ENCODE results near the gene SEL1L3.

DNA sequence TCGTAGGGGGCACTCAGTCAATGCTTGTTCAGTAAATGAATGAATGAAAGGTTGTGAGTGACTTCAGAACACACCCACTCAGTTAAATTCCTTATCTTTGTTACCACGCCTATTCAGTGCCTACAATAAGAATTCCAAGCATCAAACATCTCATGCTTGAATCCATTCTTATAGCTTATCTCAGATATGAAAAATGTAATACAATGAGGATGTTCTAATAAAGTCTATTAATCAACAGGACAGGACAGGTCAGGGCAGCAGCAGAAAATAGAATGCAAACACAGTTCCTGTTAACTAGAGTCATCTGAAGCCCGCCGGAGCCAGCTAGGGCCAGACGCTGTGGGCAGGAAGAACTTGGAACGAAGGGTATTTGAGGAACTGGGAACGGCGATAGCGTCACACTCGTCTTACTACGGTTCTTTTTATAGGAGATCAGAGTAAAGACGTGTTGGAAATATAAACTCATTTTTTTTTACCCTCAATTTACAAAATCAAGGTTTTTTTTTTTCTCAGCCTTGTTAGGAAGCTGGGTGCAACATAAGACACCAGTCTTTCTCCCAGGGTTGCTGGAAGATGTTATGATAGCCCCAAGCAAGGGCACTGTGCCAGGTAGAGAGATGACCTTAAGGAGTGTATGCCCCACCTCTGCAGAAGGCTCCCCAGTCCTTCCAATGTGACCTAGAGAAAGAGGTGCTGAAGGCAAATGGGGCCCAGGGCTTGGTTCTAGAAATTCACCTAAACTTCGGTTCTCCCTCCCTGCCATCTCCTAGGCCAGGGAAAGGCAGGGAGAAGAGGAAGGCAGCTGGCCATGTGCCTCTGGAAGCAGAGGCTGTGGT is 48.3 kb downstream of the SEL1L3 start:
- TF ChIP-seq, protein P1, sequence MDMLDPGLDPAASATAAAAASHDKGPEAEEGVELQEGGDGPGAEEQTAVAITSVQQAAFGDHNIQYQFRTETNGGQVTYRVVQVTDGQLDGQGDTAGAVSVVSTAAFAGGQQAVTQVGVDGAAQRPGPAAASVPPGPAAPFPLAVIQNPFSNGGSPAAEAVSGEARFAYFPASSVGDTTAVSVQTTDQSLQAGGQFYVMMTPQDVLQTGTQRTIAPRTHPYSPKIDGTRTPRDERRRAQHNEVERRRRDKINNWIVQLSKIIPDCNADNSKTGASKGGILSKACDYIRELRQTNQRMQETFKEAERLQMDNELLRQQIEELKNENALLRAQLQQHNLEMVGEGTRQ (IDR thresholded peaks at IDR 0.05; ENCODE audit: borderline replicate concordance, low read depth, low read length) = no peak
- TF ChIP-seq, protein P2, sequence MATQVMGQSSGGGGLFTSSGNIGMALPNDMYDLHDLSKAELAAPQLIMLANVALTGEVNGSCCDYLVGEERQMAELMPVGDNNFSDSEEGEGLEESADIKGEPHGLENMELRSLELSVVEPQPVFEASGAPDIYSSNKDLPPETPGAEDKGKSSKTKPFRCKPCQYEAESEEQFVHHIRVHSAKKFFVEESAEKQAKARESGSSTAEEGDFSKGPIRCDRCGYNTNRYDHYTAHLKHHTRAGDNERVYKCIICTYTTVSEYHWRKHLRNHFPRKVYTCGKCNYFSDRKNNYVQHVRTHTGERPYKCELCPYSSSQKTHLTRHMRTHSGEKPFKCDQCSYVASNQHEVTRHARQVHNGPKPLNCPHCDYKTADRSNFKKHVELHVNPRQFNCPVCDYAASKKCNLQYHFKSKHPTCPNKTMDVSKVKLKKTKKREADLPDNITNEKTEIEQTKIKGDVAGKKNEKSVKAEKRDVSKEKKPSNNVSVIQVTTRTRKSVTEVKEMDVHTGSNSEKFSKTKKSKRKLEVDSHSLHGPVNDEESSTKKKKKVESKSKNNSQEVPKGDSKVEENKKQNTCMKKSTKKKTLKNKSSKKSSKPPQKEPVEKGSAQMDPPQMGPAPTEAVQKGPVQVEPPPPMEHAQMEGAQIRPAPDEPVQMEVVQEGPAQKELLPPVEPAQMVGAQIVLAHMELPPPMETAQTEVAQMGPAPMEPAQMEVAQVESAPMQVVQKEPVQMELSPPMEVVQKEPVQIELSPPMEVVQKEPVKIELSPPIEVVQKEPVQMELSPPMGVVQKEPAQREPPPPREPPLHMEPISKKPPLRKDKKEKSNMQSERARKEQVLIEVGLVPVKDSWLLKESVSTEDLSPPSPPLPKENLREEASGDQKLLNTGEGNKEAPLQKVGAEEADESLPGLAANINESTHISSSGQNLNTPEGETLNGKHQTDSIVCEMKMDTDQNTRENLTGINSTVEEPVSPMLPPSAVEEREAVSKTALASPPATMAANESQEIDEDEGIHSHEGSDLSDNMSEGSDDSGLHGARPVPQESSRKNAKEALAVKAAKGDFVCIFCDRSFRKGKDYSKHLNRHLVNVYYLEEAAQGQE (IDR thresholded peaks at IDR 0.05; ENCODE audit: low read depth, low read length) = no peak
